Astrocyte of the cerebellum (primary cell): ENCODE data around the gene FOXQ1.

Experiments
- DNase-seq: peaks from one replicate; pipeline ENCODE4 v3.0.0-alpha.2; 2011; ENCODE audit warnings: low read depth
- H3K4me3 ChIP-seq: 2 replicates; pipeline ENCODE4 v1.5.1; 2011; ENCODE audit warnings: mild to moderate bottlenecking, low read depth, low read length, moderate library complexity
- in situ Hi-C: cut with HindIII; loops from 2 replicates; pipeline ENCODE4 v1.10.0; 2017; ENCODE audit warnings: low sequenced_read_pairs
- TF ChIP-seq, protein P1 (sequence below): IDR thresholded peaks from 2 replicates; pipeline ENCODE4 v1.5.1; 2012; ENCODE audit warnings: low read length, low read depth, moderate library complexity, mild to moderate bottlenecking; ENCODE audit errors: missing control alignments

FOXQ1 gene

DNA sequence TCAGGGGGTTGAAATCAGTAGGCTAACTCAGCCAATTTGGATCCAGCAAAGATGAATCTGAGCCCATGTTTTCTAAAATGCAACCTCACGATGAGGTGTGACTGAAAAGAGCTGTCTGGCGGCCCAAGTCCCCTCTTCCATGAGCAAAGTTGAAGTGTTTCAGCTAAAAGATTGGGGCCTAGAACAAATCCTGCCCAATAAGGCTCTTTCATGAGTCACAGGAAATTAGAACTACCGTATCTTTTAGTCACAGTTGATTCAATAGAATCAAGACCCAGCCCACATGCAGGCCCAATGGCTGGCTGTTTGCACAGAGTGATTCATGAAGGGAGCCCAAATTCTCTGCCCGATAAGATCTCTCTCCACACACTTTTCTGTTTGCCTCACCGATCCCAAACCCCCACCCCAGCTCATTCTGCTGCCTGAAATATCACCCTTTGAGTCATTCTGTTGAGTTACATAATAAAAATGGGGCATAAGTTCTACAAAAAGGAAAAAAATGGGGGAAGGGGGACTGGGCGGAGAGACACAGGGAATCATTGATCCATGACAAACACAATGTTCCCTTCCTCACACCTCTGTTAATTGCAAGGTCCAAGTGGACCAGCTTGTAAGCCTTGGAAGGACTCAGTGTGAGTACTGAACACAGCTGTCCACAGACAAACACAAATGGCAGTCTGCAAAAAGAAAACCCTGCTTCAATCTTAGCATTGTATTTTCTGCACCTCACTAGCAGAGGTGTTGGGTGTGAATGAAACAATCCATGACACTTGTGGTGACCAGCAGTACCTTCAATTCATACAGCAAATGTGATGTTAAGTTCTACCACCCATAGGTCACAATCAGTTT, 13.8 kb downstream of the FOXQ1 start:
- H3K4me3 ChIP-seq = no peak overlapping the region
- in situ Hi-C loops = no loop called here
- peak; percentile 22 for DNase-seq
- TF ChIP-seq, protein P1, sequence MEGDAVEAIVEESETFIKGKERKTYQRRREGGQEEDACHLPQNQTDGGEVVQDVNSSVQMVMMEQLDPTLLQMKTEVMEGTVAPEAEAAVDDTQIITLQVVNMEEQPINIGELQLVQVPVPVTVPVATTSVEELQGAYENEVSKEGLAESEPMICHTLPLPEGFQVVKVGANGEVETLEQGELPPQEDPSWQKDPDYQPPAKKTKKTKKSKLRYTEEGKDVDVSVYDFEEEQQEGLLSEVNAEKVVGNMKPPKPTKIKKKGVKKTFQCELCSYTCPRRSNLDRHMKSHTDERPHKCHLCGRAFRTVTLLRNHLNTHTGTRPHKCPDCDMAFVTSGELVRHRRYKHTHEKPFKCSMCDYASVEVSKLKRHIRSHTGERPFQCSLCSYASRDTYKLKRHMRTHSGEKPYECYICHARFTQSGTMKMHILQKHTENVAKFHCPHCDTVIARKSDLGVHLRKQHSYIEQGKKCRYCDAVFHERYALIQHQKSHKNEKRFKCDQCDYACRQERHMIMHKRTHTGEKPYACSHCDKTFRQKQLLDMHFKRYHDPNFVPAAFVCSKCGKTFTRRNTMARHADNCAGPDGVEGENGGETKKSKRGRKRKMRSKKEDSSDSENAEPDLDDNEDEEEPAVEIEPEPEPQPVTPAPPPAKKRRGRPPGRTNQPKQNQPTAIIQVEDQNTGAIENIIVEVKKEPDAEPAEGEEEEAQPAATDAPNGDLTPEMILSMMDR = no peak

DNA sequence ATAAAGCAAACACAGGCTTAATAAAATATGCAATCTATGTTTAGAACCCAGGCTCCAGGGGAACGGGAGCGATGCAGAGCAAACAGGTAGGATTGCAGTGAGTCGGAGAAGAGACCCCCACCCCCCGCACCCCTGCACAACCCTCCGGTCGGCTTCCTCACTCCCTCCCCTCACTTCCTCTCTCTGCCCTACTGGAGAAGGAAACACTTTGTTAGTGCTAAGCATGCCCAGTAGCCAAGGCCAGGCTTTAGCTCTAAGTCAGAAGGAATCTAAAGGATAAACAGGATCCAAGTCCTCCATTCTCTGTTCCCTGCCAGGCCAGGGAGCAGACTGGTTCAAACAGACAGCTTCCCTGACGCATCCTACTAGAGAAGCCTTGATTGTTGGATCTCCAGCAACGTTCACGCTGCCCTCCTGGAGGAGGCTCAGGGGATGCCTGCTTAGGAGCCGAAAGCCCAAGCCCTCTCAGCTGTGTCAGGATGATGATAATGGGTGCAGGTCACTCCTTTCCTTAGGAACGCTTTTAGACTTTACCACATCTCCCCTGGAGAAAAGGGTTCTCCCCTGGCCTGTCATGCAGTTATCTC, 14.7 kb downstream of the FOXQ1 start:
- no peak for DNase-seq
- in situ Hi-C loops = no loop called here
- TF ChIP-seq, protein P1 = no peak
- no peak overlapping the region for H3K4me3 ChIP-seq

DNA sequence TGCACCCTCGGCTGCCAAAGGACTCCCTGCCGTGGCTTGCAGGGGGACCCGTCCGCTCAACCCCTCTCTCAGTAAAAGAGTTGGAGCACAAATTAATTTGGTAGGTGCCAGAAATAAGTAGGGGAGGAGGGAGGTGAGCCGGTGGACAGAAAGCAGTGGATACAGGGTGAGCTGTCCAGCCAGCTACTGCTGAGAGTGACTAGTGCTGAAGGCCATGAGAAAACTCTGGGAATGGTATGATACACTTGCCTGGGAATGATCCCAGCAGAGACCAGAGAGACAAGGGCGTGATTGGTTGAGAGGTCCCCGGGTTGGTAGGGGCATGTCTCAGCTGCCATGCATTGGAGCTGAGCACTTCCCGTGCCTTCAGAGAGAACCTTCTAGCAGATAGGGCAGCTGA, 15.7 kb downstream of the FOXQ1 start:
- TF ChIP-seq, protein P1 = no peak
- H3K4me3 ChIP-seq = no peak overlapping the region
- in situ Hi-C loops = no loop called here
- no peak for DNase-seq

DNA sequence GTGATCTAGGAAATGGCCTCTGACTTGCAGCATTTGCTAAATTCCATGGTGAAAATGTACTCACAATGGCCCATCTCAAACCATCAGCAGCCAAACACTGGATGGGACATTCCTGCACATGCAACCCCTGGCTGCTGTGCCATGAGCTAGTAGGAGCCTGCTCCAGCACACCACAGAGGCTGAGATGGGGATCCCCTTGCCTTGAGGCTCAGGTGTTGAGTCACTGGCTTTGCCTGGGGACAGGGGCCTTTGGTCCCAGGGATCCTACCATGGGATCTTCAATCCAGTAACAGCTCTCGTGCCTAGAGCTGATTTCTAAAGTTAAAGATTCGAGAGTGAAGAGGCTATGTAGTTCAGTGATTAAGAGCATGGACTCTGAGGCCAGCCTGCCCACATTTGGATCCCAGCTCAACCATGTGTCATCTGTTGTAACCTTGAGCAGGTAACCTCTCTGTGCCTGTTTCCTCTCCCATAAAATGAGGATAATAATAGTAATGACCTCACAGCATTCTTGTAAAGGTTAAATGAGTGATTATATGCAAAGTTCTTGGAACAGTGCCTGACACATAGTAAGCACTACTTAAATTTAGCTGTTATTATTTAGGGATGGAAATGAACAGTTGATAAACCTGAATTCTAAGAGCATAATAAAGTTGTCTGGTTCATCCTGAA, 16.4 kb downstream of the FOXQ1 start:
- no peak overlapping the region for H3K4me3 ChIP-seq
- DNase-seq = no peak
- in situ Hi-C loops = no loop called here

DNA sequence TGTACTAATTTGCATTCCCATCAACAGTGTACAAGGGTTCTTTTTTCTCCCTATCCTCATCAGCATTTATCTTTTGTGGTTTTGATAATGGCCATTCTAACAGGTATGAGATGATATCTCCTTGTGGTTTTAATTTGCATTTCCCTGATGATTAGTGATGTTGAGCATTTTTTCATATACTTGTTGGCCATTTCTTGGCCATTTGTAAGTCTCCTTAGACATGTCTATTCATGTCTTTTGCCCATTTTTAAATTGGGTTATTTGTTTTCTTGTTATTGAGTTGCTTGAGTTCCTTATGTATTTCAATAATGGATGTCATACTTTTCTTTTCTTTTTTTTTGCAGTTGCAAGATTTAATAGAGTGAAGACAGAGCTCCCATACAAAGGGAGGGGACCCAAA, 17.8 kb downstream of the FOXQ1 start:
- no peak for DNase-seq
- no peak overlapping the region for H3K4me3 ChIP-seq
- in situ Hi-C loops = loop anchor here (5.0 kb wide), 1 partner anchor 43 kb away; no protein-coding TSS in a partner anchor
- TF ChIP-seq, protein P1 = no peak

More for the DNA sequence above, 16.4 kb downstream of the FOXQ1 start:
- TF ChIP-seq, protein P1 = no peak

DNA sequence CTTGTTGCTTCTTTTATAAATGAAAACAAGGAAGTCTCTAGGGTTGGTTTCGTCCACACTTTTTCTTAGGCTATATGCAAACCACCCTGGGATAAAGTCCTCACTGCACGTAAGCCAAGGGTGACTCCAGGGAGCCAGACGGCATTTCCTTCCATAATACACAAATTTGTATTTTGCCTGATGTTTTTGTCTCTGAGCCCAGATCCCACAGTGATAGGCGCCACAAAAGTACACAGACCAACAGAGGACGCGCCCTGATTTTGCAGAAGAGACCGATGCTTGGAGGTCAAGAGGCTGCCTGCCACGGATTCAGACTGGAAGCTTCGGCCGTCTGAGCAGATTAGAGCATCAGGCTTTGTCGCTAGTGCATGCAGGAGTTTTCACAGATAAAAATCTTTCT, 22.8 kb downstream of the FOXQ1 start:
- in situ Hi-C loops = loop anchor here (5.0 kb wide), 1 partner anchor 38 kb away; no protein-coding TSS in a partner anchor
- TF ChIP-seq, protein P1 = no peak
- no peak for DNase-seq
- H3K4me3 ChIP-seq = no peak overlapping the region
